SJSA1 (cell line): ENCODE data around the gene PTGIS. TPM values are rescaled to one million over a fixed set of nuclear protein-coding genes. Genes with fewer than 3 reads are reported as not detected.
"Not testable (repeated sequence)": the region's sequence is repeated elsewhere in the genome, so short reads cannot be mapped to it uniquely, and the experiment has no call there.

ENCODE experiments used
- DNase-seq, 2 experiments: peaks; one replicate each; pipeline ENCODE4 v3.0.0-alpha.2; 2015 to 2020; ENCODE audit warnings: low spot score in 2 of 2, low read depth in 1 of 2
- H3K27ac ChIP-seq: fragments of 250-450 bp; sonication (Bioruptor Pico); 2 replicates; pipeline ENCODE4 v1.5.1; 2020; ENCODE audit warnings: mild to moderate bottlenecking, moderate library complexity
- H3K27me3 ChIP-seq: fragments of 250-450 bp; sonication (Bioruptor Pico); replicated peaks from 2 replicates; pipeline ENCODE4 v1.5.1; 2020; ENCODE audit warnings: mild to moderate bottlenecking, moderate library complexity
- H3K36me3 ChIP-seq: fragments of 250-450 bp; sonication (Bioruptor Pico); 2 replicates; pipeline ENCODE4 v1.5.1; 2020; ENCODE audit warnings: mild to moderate bottlenecking
- H3K4me1 ChIP-seq: fragments of 250-450 bp; sonication (Bioruptor Pico); replicated peaks from 2 replicates; pipeline ENCODE4 v1.6.1; 2021; ENCODE audit warnings: mild to moderate bottlenecking
- H3K4me3 ChIP-seq: fragments of 250-450 bp; sonication (Bioruptor Pico); 2 replicates; pipeline ENCODE4 v1.5.1; 2020; ENCODE audit warnings: mild to moderate bottlenecking
- H3K9me3 ChIP-seq: fragments of 250-450 bp; sonication (Bioruptor Pico); replicated peaks from 2 replicates; pipeline ENCODE4 v1.5.1; 2020; ENCODE audit warnings: mild to moderate bottlenecking
- total RNA-seq: library from RNA; depleted of rRNA; stranded (reverse); fragments of >200 nt; shearing (Covaris generic); gene quantifications from 2 replicates; pipeline ENCODE4 v1.2.3, GENCODE V29; 2014; rRNA removed

PTGIS gene
- not detected in 2 replicates for total RNA-seq

DNA sequence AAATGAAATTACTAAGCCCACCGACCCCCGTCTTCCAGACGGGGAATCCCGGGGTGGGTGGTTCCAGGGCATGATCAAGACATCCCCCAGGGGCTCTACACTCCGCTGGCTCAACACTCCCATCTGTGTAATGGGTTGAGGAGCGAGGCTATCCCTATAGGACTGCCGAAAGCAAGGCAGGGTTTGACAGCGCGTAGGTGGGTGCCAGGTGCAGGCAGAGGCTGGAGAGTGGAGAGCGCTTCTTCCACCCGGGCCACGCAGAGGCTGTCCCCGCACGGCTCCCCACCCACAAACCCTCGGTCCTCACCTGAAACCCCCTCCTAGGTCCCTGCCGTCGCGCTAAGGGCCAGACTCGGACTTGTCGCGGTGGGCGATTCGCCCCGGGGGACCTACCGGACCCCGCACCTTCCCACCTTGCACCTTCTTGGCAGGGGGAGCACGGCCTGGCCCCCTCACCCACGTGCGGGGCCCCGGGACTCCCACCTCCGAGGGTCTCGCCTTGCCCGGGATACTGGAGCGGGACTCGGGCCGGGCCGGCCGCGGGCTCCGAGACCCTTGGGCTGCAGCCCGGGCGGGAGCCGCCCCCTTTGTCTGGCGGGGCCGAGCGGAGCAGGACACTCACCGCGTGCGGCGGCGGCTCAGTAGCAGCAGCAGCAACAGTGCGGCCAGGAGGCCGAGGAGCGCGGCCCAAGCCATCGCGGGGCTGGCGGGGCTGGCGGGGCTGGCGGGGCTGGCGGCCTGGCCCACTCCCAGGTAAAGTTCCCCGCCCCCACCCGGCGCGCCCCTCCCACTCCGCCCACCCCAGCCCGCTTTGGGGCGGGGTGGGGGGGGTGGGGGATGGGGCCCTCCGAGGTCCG lies at the start of gene PTGIS:
TSS of gene PTGIS (minus strand) at position 717 of the 857 bp plus-strand sequence. CDS start at position 696, 21 bp downstream.
- DNase-seq, result no peak
- H3K4me3 ChIP-seq, result no peak within 1 kb of the TSS
- H3K27me3 ChIP-seq, result peaks cover 2% of the 10 kb centered on the region; the same call in 1 of the 2 replicates
- H3K36me3 ChIP-seq, result no peaks in the 10 kb centered on the region
- no peak within 1 kb of the TSS for H3K27ac ChIP-seq
- peaks cover under 1% of the 10 kb centered on the region for H3K4me1 ChIP-seq
- no peaks in the 10 kb centered on the region for H3K9me3 ChIP-seq

DNA sequence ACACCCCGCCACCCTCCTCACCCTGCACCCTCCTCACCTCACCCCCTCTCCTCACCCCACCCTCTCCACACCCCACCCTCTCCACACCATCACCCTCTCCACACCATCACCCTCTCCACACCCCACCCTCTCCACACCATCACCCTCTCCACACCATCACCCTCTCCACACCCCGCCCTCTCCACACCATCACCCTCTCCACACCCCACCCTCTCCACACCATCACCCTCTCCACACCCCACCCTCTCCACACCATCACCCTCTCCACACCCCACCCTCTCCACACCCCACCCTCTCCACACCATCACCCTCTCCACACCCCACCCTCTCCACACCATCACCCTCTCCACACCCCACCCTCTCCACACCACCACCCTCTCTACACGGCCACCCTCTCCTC lies 49.5 kb upstream of the PTGIS start:
- not testable (repeated sequence) for H3K4me3 ChIP-seq, H3K27me3 ChIP-seq, H3K9me3 ChIP-seq, H3K27ac ChIP-seq, H3K4me1 ChIP-seq, H3K36me3 ChIP-seq
- peak in 1 of 2 experiments; percentile 65 for DNase-seq

DNA sequence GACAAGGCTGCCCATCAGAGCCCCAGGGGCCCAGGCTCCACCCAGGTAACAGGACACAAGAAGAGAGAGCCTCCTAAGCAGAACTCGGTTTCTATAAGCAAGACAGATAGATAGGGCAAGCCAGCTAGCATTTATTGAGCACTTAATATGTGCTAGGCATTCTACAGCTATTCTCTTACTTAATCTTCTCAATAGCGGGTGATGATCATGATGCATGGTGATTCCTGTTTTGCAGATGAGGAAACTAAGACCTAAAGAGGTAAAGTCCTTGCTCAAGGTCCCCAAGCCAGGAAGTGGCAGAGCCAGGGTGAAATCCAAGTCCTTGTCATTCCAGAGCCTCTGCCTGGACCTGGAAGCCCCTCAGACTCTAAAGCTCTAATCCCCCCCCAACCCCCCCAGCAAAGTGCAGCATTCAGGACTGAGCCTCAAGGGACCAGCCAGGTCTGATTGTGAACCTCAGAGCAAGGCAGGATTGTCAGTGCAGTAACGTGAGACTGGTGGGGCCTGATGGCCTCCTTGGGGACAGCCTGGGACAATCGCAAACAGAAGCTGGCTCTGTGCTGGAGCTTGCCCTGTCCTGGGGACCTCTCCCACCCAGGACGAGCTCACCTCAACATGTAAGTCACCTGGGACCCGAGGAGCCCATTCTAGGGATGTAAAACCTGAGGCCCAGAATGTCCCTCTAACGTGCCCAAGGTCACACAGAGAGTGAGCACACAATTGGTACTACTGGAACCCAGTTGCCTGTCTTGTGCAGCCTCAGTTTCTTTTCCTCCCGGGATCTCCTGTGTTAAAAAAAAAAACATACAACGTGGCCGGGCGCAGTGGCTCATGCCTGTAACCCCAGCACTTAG lies 48.4 kb upstream of the PTGIS start:
- H3K9me3 ChIP-seq, result peaks cover 3% of the 10 kb centered on the region; the same call in 1 of the 2 replicates

DNA sequence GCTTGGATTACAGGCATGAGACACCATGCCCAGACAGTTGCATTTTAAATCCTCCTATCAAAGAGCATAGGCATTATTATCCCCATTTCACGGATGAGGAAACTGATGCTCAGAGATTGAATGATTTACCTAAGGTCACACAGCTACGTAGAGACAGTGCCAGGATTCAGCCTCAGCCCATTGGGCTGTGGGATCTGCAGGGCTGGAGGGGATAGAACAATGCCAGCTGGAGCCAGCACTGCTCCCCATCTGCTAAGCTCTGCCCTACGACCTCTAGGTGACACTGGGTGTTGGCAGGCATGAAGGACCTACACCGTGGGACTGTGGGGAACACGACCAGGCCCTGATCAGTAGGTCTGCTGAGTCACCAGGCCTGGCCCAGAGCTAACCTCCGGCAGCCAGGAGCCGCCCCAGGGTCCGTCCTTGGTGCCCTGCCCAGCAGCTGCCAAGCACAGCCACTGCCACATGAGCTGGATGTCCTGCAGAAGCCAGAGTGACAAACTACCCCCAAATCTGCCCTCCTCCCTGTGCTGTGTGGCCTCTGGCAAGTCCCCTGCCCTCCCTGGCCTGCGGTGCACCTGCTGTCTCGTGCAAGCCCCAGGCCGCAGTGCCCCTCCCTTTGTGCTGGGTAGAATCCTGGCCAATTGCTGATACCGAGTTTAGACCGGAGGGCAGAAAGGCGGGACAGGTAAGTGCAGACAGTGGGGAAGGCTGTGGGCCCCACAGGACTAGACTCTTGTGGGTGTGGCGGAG lies 47.6 kb upstream of the PTGIS start:
- Histone ChIP-seq H3K27me3 (no peaks in the 10 kb centered on the region), H3K27ac (no peak overlapping the region), H3K4me1 (peaks cover 14% of the 10 kb centered on the region), H3K36me3 (no peaks in the 10 kb centered on the region), H3K9me3 (peaks cover 3% of the 10 kb centered on the region; the same call in 1 of the 2 replicates), H3K4me3 (no peak overlapping the region)
- DNase-seq, result no peak

More for the DNA sequence above, 48.4 kb upstream of the PTGIS start:
- Histone ChIP-seq H3K27ac (no peak overlapping the region), H3K27me3 (no peaks in the 10 kb centered on the region), H3K4me3 (no peak overlapping the region), H3K4me1 (peaks cover 6% of the 10 kb centered on the region), H3K36me3 (no peaks in the 10 kb centered on the region)
- DNase-seq, result no peak

DNA sequence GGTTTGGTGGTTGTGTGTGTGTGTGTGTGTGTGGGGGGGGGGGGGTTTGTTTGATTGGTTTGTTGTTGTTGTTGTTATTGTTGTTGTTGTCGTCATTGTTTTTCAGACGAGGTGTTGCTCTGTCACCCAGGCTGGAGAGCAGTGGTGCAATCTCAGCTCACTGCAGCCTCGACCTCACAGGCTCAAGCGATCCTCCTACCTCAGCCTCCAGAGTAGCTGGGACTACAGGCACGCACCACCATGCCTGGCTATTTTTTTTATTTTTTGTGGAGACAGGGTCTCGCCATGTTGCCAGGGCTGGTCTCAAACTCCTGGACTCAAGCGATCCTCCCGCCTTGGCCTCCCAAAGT lies 47.1 kb upstream of the PTGIS start:
- H3K27ac ChIP-seq, H3K9me3 ChIP-seq, H3K27me3 ChIP-seq, H3K4me3 ChIP-seq, DNase-seq, H3K36me3 ChIP-seq: not testable (repeated sequence)
- H3K4me1 ChIP-seq, result peaks cover 14% of the 10 kb centered on the region

DNA sequence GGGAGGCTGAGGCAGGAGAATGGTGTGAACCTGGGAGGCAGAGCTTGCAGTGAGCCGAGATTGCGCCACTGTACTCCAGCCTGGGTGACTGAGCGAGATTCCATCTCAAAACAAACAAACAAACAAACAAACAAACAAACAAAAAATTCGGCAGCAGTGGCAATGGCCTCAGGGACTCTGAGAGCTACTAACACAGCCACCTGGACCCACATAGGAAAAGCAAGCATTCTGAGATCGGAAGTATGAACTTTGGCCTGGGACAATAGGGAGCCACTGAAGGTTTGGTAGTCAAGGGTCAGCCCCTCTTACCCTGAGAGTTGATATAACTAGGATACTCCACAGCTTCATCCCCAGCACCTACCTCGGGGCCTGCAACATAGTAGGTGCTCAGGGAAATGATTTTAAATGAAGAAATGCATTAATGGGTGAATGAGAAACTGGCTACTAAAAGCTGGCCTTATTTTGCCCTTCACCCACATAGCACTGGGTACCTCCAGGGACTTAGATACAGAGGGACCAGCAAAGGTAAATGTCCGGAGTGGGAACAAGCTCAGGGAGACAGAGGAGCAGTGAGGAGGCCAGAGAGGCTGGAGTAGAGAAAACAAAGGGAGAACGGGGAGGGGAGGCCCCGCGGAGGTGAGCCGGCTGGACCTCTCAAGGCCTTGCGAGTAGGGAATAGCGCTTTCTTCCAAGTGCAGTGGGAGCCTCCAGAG lies 46.6 kb upstream of the PTGIS start:
- Histone ChIP-seq H3K36me3 (no peaks in the 10 kb centered on the region), H3K27me3 (no peaks in the 10 kb centered on the region), H3K4me1 (peaks cover 14% of the 10 kb centered on the region), H3K27ac (no peak overlapping the region), H3K9me3 (peaks cover 3% of the 10 kb centered on the region; the same call in 1 of the 2 replicates), H3K4me3 (no peak overlapping the region)
- DNase-seq, result no peak

DNA sequence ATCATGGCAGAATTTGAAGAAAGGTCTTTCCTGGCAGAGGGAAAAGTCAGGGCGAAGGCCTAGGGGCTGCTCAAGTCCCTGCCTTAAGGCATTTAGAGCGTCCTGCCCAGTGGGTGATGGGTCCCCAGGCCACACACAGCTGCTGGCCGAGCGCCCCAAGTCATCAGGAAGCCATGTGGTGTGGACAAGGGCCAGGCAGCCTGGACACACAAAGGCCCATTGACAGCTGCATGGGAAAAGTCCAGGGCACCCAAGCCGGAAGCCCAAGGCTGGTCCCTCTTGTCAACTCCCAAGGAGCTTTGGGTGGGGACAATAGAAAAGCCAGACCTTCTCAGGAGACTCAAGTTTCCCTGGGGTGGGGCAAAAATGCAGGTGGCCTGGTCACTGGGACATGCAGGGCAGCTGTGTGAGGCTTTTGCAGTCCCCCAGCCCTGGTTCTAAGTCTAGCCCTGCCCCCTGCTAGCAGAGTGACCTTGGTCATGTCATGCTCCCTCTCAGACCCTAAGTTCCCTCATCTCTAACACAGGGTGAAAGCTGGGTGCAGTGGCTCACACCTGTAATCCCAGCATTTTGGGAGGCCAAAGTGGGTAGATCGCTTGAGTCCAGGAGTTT lies 44.3 kb upstream of the PTGIS start:
- Histone ChIP-seq H3K9me3 (no peaks in the 10 kb centered on the region), H3K27me3 (no peaks in the 10 kb centered on the region), H3K4me3 (no peak overlapping the region), H3K4me1 (peaks cover 14% of the 10 kb centered on the region), H3K27ac (no peak overlapping the region), H3K36me3 (no peaks in the 10 kb centered on the region)
- no peak for DNase-seq

DNA sequence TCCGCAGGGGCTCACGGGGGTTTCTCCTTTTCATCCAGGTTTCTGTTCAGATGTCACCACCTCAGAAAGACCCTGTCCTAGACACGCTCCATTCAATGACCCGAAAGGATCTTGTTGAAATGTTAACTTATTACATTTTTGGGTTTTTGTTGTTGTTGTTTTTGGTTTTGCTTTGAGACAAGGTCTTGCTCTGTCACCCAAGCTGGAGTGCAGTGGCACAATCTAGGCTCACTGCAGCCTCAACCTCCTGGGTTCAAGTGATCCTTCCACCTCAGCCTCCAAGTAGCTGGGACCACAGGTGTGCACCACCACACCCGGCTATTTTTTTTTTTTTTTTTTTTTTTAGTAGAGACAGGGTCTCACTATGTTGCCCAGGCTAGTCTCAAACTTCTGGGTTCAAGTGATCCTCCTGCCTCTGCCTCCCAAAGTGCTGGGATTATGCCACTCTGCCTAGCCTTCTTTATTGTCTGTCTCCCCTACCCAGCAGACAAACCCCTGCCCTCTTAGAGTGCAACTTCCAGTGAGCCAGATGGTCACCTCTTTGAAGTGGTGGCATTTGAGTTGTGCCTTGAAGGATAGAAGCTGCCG lies 43.7 kb upstream of the PTGIS start:
- DNase-seq, H3K36me3 ChIP-seq, H3K9me3 ChIP-seq, H3K27ac ChIP-seq, H3K27me3 ChIP-seq, H3K4me3 ChIP-seq: not testable (repeated sequence)
- H3K4me1 ChIP-seq, result peaks cover 14% of the 10 kb centered on the region

DNA sequence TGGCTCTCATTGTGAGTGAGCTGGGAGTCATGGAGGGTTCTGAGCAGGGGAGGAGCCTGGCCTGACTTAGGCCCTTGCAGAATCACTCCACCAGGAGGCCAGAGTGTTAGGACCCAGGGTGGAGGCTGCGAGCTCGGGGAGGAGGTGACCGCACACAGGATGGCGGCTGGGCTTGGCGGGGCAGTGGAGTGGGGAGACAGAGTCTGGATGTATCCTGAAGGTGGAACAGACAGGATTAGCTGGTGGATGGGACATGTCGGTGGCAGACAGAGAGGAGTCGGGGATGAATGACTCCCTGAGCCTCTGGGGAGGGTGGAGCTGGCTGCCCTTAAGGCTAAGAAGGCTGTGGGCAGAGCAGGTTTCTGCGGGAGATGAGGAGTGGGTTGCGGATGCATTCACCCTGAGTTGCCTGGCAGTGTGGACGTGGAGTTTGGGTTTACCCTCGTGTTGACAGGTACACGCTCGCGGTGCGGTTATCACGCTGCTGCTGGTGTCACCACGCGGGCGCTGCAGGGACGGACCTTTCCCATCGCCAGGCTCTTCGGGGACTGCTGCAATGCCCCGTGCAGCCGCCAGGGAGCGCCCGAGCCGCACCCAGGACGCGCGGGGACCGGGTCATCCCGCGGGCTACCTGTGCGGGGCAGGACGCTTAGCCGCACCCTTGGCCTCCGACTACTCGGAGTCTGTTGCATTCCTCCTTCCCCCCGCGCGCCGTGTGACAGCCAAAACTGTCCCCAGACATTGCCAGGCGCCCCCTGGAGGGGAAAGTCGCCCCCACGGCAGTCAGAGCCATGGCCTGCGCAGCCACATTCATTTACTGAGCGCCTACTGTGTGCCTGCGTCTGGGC lies 43.0 kb upstream of the PTGIS start:
- peak; percentile 77 to 78 for DNase-seq
- H3K4me3 ChIP-seq, result no peak overlapping the region
- H3K4me1 ChIP-seq, result peaks cover 14% of the 10 kb centered on the region
- no peaks in the 10 kb centered on the region for H3K27me3 ChIP-seq
- no peak overlapping the region for H3K27ac ChIP-seq
- no peaks in the 10 kb centered on the region for H3K36me3 ChIP-seq
- H3K9me3 ChIP-seq, result no peaks in the 10 kb centered on the region

DNA sequence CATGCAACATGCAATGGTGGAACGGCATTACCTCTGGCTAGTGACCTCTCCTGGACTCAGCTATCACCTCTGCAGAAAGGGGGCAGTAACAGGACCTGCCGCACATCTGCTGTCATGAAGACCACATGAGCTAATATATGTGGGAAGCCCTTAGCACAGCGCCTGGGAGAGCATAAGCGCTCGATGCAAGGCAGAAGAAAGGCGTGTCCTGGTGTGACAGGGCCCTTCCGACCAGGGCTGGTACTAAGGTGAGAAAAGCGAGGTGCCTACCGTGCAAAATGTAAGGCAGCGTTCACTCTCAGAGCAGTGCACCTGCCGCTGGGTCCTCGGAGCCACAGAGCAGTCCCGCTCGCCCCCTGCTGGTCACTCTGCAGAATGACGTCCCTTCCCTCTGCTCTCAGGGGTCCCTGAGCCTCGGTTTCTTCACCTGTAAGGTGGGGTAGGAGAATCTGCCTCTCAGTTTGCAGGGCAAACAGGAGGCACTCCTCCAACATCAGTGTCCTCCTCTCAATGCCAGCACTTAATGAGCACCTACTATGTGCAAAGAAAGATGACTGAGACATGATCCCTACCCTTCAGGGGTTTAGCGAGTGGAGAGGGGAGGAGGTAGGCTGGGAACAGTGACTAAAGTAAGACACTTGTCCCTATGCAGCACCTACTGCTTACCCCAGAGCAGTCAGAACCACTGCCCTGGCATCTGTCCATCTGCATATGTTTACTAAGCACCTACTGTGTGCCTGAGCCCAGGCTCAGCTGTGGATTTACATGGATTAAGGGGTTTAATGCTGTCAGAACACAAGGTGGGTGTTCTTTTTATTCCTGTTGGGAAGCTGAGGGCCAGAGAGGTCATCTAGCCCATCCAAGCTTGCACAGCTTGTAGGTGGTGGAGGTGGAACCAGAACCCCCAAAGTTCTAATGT lies 41.1 kb upstream of the PTGIS start:
- peak; percentile 55 to 61 for DNase-seq
- Histone ChIP-seq H3K4me1 (peaks cover 14% of the 10 kb centered on the region), H3K27me3 (no peaks in the 10 kb centered on the region)

DNA sequence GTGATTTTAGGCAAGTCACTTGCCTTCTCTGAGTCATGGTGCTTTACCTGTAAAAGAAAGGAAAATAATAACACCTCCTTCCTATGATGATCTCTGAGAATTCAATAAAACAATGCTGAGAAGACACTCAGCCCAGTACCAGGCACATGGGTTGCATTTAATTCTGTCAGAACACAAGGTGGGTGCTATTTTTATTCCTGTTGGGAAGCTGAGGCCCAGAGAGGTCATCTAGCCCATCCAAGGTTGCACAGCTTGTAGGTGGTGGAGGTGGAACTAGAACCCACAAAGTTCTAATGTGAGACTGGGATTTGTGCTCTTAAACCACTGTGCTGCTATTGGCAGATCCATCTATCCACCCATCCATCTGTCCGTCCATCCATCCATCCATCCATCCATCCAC lies 39.6 kb upstream of the PTGIS start:
- H3K4me1 ChIP-seq, result peaks cover 14% of the 10 kb centered on the region
- no peaks in the 10 kb centered on the region for H3K27me3 ChIP-seq
- no peaks in the 10 kb centered on the region for H3K36me3 ChIP-seq
- no peak overlapping the region for H3K27ac ChIP-seq
- DNase-seq, result no peak
- H3K9me3 ChIP-seq, result no peaks in the 10 kb centered on the region
- H3K4me3 ChIP-seq, result no peak overlapping the region

More for the DNA sequence above, 41.1 kb upstream of the PTGIS start:
- no peak overlapping the region for H3K4me3 ChIP-seq
- no peaks in the 10 kb centered on the region for H3K9me3 ChIP-seq
- no peaks in the 10 kb centered on the region for H3K36me3 ChIP-seq
- H3K27ac ChIP-seq, result no peak overlapping the region
